CD4-positive, alpha-beta T cell treated with Interferon gamma for 1 hour (primary cell): Measurements from ENCODE around the gene TNXB.
"Not testable (repeated sequence)": the region's sequence is repeated elsewhere in the genome, so short reads cannot be mapped to it uniquely, and the experiment has no call there.

Experiments
- DNase-seq: peaks from one replicate; pipeline ENCODE4 v3.0.0-alpha.2; 2020

The TNXB gene

DNA sequence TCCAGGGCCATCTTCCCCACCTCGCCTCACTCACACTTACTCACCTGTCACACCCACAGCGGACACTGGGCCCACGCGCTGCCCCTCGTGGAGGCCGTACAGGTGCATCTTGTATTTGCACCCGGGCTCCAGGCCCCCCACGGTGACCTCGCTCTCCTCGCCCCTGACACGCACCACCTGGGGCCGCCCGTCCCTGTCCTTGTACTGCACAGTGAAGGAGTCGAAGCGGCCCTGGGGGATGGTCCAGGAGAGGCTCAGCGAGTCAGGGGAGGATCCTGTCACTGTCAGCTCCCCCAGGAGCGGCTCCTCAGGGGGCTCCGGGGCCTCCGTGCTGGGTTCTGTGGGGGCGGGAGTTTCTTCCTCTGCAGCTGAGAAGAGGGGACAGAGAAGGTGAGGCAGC, 56.5 kb downstream of the TNXB start:
- DNase-seq = not testable (repeated sequence)

GRCh38 chr6:32050562-32050961, 58.6 kb downstream of the TNXB start:
- no peak for DNase-seq

- DNase-seq = not testable (repeated sequence)
Observed at GRCh38 chr6:32049736-32050135, 59.4 kb downstream of the TNXB start.

GRCh38 chr6:32049149-32049548, 60.0 kb downstream of the TNXB start:
- DNase-seq = not testable (repeated sequence)

DNA sequence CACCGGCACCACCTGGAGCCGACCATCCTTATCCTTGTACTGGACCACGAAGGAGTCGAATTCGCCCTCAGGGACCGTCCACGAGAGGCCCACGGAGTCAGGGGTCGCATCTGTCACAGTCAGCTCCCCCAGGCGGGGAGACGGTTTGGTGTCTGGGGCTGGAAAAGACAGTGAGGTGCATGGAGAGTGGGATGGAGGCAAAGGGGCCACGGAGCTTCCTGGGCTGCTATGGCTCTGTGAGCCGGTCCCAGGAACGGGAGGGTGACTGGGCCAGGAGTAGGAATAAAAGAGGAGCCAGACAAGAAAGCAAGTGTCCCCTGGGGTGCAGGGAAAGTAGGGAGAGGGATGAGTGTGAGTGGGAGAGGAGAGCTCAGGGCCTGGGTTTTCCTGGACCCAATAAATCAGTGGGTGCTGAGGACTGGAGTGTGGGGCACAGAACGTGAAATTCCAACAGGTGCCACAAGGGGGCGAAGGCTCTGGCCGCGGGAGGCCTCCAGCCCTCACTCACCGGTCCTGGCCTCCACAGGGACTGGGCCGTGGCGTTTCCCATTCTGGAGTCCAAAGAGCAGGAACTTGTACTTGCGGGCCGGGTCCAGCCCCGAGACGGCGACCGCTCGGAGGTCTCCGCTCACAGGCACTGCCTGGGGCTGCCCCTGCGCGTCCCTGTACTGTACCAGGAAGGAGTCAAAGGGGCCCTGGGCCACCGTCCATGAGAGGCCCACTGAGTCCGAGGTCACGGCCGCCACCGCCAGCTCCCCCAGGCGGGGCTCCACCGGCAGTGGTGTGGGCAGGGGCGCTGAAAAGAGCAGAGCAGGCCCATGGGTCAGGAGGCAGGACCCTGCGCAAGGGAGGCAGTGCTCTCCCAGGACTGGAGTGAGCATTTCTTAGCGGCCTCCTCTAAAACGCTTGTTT, 61.0 kb downstream of the TNXB start:
- peak; percentile 46 for DNase-seq

DNA sequence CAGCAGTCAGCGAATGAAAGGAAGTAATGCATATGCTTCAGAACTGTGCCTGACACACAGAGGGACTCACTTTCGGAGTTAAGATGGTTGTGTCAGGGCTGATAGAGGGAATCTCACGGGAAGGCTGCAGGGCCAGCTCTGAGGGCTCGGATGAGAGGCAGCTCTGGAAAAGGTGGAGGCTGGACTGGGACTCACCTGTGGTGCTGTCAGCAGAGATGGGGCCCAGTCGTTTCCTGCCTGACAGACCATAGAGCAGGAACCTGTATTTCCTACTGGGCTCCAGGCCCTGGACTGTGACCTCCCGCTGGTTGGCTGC, 61.6 kb downstream of the TNXB start:
- DNase-seq = no peak

DNA sequence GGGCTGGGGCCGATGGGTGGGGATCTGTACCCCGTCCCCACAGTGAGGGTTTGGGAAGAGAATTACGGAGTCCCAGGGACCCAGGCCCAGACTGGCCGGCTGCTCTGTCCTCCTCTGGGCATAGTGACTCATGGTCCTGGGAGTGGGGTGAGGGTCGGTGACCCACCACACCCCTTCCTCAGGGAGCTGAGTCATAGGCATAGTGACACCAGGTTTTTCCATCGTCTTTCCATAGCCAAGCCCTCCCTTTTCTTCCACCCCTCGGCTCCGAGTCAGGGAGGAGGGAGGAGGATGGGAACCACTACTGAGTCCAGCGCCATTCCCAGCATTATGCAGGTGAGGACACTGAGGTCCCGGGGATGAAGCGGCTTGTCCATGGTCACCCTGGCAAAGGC, 62.1 kb downstream of the TNXB start:
- no peak for DNase-seq

DNA sequence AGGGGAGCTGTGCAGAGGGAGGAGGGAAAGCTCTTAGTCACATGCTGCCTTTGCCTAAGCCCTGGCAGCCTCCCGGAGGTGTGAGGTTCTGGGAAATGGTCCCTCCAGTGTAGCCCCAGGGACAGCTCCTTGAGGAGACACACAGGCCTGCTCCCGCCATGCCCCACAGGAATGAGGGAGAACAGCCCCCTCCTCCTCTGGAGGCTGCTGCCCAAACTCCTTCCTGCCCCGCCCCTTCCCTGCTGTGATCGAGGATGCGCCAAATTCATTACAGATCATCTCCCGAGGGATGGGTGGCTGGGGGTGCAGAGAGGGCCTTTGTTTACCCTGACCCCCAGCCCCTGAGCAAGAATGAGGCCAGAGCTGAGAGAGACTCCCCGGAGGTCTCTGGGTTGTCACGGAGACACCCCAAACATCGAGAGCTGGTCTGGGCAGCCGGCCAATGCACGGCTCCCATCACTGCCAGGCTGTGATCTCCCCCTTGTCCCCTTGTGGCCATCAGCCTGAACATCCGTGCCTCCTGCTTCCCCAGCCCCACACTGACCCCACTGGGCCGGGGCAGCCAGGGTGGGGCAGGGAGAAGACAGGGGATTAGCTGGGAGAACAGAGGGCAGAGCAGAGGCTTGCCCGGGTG, 62.6 kb downstream of the TNXB start:
- no peak for DNase-seq

GRCh38 chr6:32045811-32046449, 63.2 kb downstream of the TNXB start:
- no peak for DNase-seq

GRCh38 chr6:32044916-32045315, 64.2 kb downstream of the TNXB start:
- not testable (repeated sequence) for DNase-seq

DNA sequence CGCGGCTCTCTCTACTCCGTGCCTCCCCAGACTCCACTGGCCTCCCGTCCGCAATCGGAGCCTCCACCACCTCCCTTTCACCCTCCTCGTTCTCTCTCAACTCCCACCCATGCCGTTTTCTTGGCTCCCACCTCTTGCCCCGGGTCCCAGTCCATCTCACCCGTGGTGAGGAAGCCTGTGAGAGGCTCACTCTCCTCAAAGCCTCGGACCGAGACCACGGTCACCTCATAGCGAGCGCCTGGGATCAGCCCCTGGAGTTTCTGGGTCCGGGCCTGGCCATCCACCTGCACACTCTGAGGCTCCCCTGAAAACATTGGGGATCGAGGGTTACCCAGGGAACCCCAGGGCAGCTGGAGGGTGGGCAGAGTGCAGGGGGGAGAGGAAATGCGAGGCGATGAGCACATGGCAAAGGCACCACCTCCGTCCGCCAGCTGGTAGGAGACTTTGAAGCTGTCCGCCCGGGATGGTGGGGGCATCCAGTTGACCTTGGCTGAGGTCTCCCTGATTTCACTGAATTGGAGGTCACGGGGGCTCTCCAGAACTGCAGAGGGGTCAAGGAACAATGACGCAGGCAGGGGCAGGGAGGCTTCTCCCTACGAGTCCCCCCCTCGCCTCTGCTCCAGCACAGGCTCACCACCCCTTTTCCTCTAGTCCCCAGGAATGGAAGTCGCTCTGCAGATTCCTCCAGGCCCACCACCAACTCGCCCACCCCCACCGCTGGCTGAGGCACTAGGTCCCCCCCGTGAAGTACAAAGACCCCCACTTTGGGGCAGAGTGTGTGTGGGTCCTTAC, 65.4 kb downstream of the TNXB start:
- not testable (repeated sequence) for DNase-seq

- not testable (repeated sequence) for DNase-seq
Observed at GRCh38 chr6:32042276-32042675, 66.9 kb downstream of the TNXB start.

- DNase-seq = not testable (repeated sequence)
Observed at GRCh38 chr6:32041385-32041784, 67.8 kb downstream of the TNXB start.

GRCh38 chr6:32041050-32041321, 68.2 kb downstream of the TNXB start:
- DNase-seq = not testable (repeated sequence)

GRCh38 chr6:32040299-32041049, 68.7 kb downstream of the TNXB start:
- not testable (repeated sequence) for DNase-seq

- not testable (repeated sequence) for DNase-seq
Observed at GRCh38 chr6:32039321-32040274, 69.5 kb downstream of the TNXB start.

DNA sequence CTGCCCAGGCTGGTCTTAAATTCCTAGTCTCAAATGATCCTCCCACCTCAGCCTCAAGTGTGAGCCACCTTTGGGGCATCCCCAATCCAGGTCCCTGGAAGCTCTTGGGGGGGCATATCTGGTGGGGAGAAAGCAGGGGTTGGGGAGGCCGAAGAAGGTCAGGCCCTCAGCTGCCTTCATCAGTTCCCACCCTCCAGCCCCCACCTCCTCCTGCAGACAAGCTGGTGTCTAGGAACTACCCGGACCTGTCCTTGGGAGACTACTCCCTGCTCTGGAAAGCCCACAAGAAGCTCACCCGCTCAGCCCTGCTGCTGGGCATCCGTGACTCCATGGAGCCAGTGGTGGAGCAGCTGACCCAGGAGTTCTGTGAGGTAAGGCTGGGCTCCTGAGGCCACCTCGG, 70.3 kb downstream of the TNXB start:
- DNase-seq = not testable (repeated sequence)

DNA sequence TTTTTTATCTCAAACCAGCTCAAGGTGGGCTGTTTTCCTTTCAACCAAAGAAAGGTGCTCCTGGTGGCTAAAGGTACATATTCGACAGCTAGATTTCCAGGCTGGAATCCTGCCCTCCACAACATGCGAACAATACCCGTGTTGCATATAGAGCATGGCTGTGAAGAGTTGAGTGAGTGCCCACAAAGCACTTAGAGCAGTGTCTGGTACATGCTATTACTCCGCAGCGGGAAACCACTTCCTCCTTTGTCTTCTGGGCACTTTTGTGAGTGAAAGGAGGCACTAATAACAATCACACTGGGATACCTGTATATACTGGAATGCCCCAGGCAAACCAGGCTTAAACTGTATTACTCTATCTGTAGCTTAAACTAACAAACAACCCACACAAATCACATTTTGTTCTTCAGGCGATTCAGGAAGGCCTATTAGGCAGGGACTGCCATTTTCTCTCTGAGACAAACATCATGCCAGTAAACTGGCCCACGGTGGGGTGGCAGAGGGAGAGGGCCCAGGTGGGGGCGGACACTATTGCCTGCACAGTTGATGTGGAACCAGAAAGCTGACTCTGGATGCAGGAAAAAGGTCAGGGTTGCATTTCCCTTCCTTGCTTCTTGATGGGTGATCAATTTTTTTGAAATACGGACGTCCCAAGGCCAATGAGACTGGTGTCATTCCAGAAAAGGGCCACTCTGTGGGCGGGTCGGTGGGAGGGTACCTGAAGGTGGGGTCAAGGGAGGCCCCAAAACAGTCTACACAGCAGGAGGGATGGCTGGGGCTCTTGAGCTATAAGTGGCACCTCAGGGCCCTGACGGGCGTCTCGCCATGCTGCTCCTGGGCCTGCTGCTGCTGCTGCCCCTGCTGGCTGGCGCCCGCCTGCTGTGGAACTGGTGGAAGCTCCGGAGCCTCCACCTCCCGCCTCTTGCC, 71.3 kb downstream of the TNXB start, which contains the start of gene CYP21A2:
CYP21A2 (plus strand) TSS at position 818 of the 927 bp plus-strand sequence; CDS start at position 826, 8 bp downstream.
- not testable (repeated sequence) for DNase-seq

DNA sequence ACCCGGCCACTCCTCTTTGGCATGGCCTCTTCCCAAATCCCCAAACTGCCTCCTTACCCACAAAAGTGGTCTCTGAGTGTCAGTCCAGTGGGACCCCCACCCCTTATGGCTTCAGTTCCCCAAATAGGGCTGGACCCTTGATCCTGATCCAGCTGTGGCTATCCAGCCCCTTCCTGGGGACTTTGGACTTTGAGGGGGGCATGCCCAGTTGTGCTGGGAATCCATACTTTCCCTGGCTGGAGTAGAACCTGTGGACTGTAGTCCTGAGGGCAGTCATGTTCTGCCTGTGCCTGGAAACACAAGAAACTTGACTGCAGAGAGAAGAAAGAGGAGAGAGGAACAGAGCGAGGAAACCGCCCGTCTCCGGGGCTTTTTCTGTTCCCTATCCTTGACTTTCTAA, 72.0 kb downstream of the TNXB start:
- not testable (repeated sequence) for DNase-seq
